HEK293 (cell line): ENCODE results near the gene AHRR.

Experiments used
- CTCF ChIA-PET: fragments of 350-600 bp; formaldehyde crosslinking; extraction: SDS; loops from one replicate; lab custom pipeline; 2021; ENCODE audit warnings: antibody characterized with exemption; lab: Yijun Ruan, JAX
- POLR2A ChIA-PET: fragments of 300-600 bp; formaldehyde crosslinking; extraction: SDS; loops from one replicate; lab custom pipeline; 2020; ENCODE audit warnings: antibody characterized with exemption, inconsistent platforms; lab: Yijun Ruan, JAX
- H3K27ac ChIP-seq: fragments of 200-500 bp; sonication (Bioruptor generic); 2 replicates; pipeline ENCODE4 v1.5.1; 2014; ENCODE audit warnings: low read depth, low read length, control low read depth, inconsistent platforms; ENCODE audit errors: extremely low read depth
- H3K36me3 ChIP-seq, 2 experiments: fragments of 200-500 bp in 1 of 2; sonication (Bioruptor generic) in 1 of 2; 1 replicate in 1 of 2; 2 replicates in 1 of 2; pipeline ENCODE4 v1.5.1; 2014 to 2017; ENCODE audit warnings: inconsistent platforms in 2 of 2, low read length in 2 of 2; ENCODE audit not compliant: control insufficient read depth in 2 of 2, insufficient read depth in 1 of 2
- H3K4me1 ChIP-seq: fragments of 200-500 bp; sonication (Bioruptor generic); 2 replicates; pipeline ENCODE4 v1.5.1; 2014; ENCODE audit warnings: mild to moderate bottlenecking, low read length, inconsistent platforms; ENCODE audit not compliant: control insufficient read depth, insufficient read depth
- H3K4me3 ChIP-seq: 2 replicates; pipeline ENCODE4 v1.5.1; 2011; ENCODE audit warnings: low read depth, mild to moderate bottlenecking, control low read depth, low read length, moderate library complexity
- H3K9me3 ChIP-seq: fragments of 200-500 bp; sonication (Bioruptor generic); 2 replicates; pipeline ENCODE4 v1.5.1; 2014; ENCODE audit warnings: low read depth, low read length, inconsistent platforms; ENCODE audit not compliant: control insufficient read depth, insufficient read depth
- GLI2 ChIP-seq: fragments of 450-650 bp; formaldehyde crosslinking; IDR thresholded peaks from 2 replicates; pipeline ENCODE4; 2017; ENCODE audit warnings: missing biosample characterization, missing genetic modification characterization, low read depth, borderline replicate concordance
- PRDM10 ChIP-seq: fragments of 450-650 bp; formaldehyde crosslinking; IDR thresholded peaks from 2 replicates; pipeline ENCODE4 v1.5.1; 2016; ENCODE audit warnings: missing biosample characterization, missing genetic modification characterization
- PRDM4 ChIP-seq: fragments of 450-650 bp; formaldehyde crosslinking; IDR thresholded peaks from 2 replicates; pipeline ENCODE4 v1.5.1; 2017; ENCODE audit warnings: missing biosample characterization, missing genetic modification characterization
- TSHZ1 ChIP-seq: fragments of 450-650 bp; formaldehyde crosslinking; IDR thresholded peaks from 2 replicates; pipeline ENCODE4 v1.5.1; 2016; ENCODE audit warnings: missing biosample characterization, missing genetic modification characterization, borderline replicate concordance
- ZBTB11 ChIP-seq: fragments of 450-650 bp; formaldehyde crosslinking; conservative IDR thresholded peaks from 2 replicates; pipeline ENCODE4 v1.5.1; 2016; ENCODE audit warnings: low read depth, missing biosample characterization, missing genetic modification characterization
- ZNF157 ChIP-seq: fragments of 450-650 bp; formaldehyde crosslinking; IDR thresholded peaks from 2 replicates; pipeline ENCODE4 v1.5.1; 2016; ENCODE audit warnings: missing biosample characterization, missing genetic modification characterization
- ZNF266 ChIP-seq: fragments of 450-650 bp; formaldehyde crosslinking; IDR thresholded peaks from 2 replicates; pipeline ENCODE4 v1.5.1; 2016; ENCODE audit warnings: missing biosample characterization, missing genetic modification characterization, low read depth
- ZNF398 ChIP-seq: fragments of 450-650 bp; formaldehyde crosslinking; IDR thresholded peaks from 2 replicates; pipeline ENCODE4 v1.5.1; 2017; ENCODE audit warnings: missing biosample characterization, missing genetic modification characterization
- ZNF433 ChIP-seq: fragments of 450-650 bp; formaldehyde crosslinking; IDR thresholded peaks from 2 replicates; pipeline ENCODE4 v1.5.1; 2016; ENCODE audit warnings: missing biosample characterization, missing genetic modification characterization, low read depth
- ZNF530 ChIP-seq: fragments of 450-650 bp; formaldehyde crosslinking; IDR thresholded peaks from 2 replicates; pipeline ENCODE4 v1.5.1; 2016; ENCODE audit warnings: low read depth, missing biosample characterization, missing genetic modification characterization
- ZNF707 ChIP-seq: fragments of 450-650 bp; formaldehyde crosslinking; IDR thresholded peaks from 2 replicates; pipeline ENCODE4 v1.5.1; 2016; ENCODE audit warnings: missing biosample characterization, missing genetic modification characterization

AHRR gene

GRCh38 chr5:483434-484140 is 162.1 kb downstream of the AHRR start:
- Histone ChIP-seq H3K36me3 (no peaks in the 10 kb centered on the region; a peak in 1 of 3 replicates), H3K4me1 (no peaks in the 10 kb centered on the region), H3K27ac (no peak overlapping the region), H3K4me3 (no peak overlapping the region), H3K9me3 (no peaks in the 10 kb centered on the region)
- CTCF ChIA-PET = no interaction called here
- no peak for TF ChIP-seq GLI2 (tag by site-specific recombination)
- TF ChIP-seq TSHZ1 (tag by site-specific recombination) = no peak
- no peak for TF ChIP-seq PRDM10
- no peak for TF ChIP-seq ZBTB11 (tag by site-specific recombination)
- no peak for TF ChIP-seq ZNF398 (tag by site-specific recombination)
- TF ChIP-seq PRDM4 (tag by site-specific recombination) = no peak
- no peak for TF ChIP-seq ZNF266
- TF ChIP-seq ZNF707 = no peak
- TF ChIP-seq ZNF530 (tag by site-specific recombination) = no peak
- no peak for TF ChIP-seq ZNF157
- TF ChIP-seq ZNF433 (tag by site-specific recombination) = no peak
- POLR2A ChIA-PET = no interaction called here
